HL-60 (cell line): Measurements from ENCODE around the gene ETV6.

Experiments
- POLR2AphosphoS5 ChIP-seq: IDR thresholded peaks from 2 replicates; pipeline ENCODE4 v1.6.1; 2012; ENCODE audit warnings: low read depth
- TF ChIP-seq, protein P1 (sequence below): IDR thresholded peaks from 2 replicates; pipeline ENCODE4 v1.6.1; 2012; ENCODE audit warnings: low read depth; ENCODE audit not compliant: insufficient replicate concordance
- TF ChIP-seq, protein P2 (sequence below): IDR thresholded peaks from one replicate; pipeline ENCODE4 v1.5.1; 2011; ENCODE audit warnings: low read length, control low read depth, inconsistent platforms; ENCODE audit not compliant: insufficient read depth

DNA sequence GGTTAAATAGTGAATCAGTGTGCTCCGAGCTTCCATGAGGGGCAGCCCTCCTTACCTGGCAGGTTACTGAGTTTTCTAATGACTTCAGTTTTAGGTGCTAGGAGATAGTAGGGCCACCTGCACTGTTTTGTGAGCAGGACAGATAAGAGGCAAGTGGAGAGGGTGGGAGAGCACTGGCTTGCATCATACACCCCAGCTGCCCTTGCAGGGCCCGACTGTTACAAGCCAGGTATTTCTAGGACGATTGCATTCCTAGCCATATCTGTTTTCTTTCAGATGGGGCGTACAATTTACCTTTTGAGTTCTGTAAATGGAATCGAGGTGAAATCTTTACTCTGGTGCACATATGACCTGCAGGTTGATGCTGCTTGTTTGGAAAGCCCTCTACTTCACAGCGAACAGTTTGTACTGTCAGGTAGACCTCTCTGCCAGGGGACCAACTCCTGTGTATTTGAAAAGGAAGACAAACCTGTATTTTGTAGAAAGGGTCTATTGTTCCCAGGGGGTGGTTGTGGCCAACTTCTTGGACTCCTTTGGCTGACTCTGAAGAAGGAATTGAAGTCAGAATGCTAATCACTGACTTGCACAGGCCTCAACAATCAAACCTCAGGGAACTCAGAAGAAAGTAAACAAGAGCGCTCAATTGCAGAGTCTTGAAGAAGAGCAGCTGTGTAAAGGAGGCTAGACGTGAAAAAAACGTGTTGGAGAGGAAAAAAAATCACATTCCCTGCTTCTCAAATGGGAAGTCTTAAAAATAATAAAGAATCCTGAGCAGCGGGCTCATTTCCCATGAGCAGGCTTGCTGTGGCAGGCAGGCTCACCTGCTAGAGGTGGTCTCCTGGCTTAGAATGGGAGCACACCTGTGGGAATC is 57.3 kb downstream of the ETV6 start:
- TF ChIP-seq, protein P1, sequence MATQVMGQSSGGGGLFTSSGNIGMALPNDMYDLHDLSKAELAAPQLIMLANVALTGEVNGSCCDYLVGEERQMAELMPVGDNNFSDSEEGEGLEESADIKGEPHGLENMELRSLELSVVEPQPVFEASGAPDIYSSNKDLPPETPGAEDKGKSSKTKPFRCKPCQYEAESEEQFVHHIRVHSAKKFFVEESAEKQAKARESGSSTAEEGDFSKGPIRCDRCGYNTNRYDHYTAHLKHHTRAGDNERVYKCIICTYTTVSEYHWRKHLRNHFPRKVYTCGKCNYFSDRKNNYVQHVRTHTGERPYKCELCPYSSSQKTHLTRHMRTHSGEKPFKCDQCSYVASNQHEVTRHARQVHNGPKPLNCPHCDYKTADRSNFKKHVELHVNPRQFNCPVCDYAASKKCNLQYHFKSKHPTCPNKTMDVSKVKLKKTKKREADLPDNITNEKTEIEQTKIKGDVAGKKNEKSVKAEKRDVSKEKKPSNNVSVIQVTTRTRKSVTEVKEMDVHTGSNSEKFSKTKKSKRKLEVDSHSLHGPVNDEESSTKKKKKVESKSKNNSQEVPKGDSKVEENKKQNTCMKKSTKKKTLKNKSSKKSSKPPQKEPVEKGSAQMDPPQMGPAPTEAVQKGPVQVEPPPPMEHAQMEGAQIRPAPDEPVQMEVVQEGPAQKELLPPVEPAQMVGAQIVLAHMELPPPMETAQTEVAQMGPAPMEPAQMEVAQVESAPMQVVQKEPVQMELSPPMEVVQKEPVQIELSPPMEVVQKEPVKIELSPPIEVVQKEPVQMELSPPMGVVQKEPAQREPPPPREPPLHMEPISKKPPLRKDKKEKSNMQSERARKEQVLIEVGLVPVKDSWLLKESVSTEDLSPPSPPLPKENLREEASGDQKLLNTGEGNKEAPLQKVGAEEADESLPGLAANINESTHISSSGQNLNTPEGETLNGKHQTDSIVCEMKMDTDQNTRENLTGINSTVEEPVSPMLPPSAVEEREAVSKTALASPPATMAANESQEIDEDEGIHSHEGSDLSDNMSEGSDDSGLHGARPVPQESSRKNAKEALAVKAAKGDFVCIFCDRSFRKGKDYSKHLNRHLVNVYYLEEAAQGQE, result no peak
- TF ChIP-seq, protein P2, sequence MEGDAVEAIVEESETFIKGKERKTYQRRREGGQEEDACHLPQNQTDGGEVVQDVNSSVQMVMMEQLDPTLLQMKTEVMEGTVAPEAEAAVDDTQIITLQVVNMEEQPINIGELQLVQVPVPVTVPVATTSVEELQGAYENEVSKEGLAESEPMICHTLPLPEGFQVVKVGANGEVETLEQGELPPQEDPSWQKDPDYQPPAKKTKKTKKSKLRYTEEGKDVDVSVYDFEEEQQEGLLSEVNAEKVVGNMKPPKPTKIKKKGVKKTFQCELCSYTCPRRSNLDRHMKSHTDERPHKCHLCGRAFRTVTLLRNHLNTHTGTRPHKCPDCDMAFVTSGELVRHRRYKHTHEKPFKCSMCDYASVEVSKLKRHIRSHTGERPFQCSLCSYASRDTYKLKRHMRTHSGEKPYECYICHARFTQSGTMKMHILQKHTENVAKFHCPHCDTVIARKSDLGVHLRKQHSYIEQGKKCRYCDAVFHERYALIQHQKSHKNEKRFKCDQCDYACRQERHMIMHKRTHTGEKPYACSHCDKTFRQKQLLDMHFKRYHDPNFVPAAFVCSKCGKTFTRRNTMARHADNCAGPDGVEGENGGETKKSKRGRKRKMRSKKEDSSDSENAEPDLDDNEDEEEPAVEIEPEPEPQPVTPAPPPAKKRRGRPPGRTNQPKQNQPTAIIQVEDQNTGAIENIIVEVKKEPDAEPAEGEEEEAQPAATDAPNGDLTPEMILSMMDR, result no peak
- no peak for TF ChIP-seq POLR2AphosphoS5
